Measurements from ENCODE around the gene ANGPTL1. TPM values are rescaled to one million over a fixed set of nuclear protein-coding genes. Genes with fewer than 3 reads are reported as not detected.

The ANGPTL1 gene
- total and polyA plus RNA-seq, 10 of the 15 experiments (the other 5 are each of a cell fraction or from before 2014, with no cell fraction given): not detected

- H3K27ac ChIP-seq (ENCODE audit: control insufficient read depth, insufficient read depth): no peak overlapping the region
- FAIRE-seq (no peak), ATAC-seq (no peak), DNase-seq (ENCODE audit: low read depth, low spot score) (no peak)
- ChIA-PET CTCF (interaction anchor here (0.6 to 1.3 kb wide), 2 partner anchors 10 to 15 kb away, joined by 3 to 4 read pairs; no protein-coding TSS in a partner anchor), SMC1A (ENCODE audit: uncharacterized antibody, unreplicated experiment) (no interaction called here), POLR2A (no interaction called here), RAD21 (ENCODE audit: unreplicated experiment) (interaction anchor here (0.5 kb wide), 1 partner anchor 61 kb away, joined by 3 read pairs; no protein-coding TSS in a partner anchor)
- WGBS (ENCODE audit: insufficient coverage, insufficient replicate concordance, low lambda C conversion rate, missing lambda C conversion rate): 71% methylated on average over 2 of the region's 2 CpGs
- no peak overlapping the region for H3K4me2 ChIP-seq (ENCODE audit: control insufficient read depth, insufficient read depth)
- intact Hi-C loops (cut with micrococcal nuclease; ENCODE audit: unreplicated experiment): no loop called here
- H3K27me3 ChIP-seq (replicated peaks in 1 of 2; ENCODE audit: control insufficient read depth in 2 of 2, insufficient read depth in 2 of 2, low read length in 1 of 2): no peaks in the 10 kb centered on the region
- H3K4me3 ChIP-seq: no peak overlapping the region
- BruUV-seq (replicated peaks): no TSS peak
- no peak overlapping the region for H3K9ac ChIP-seq (ENCODE audit: control insufficient read depth, insufficient read depth, low read length)
- no peak overlapping the region for H2AFZ ChIP-seq (ENCODE audit: control insufficient read depth, low read depth, low read length)
- no peaks in the 10 kb centered on the region for H3K9me3 ChIP-seq (replicated peaks; ENCODE audit: control insufficient read depth, insufficient read depth, low read length)
- no peaks in the 10 kb centered on the region for H3K4me1 ChIP-seq (ENCODE audit: control insufficient read depth, insufficient read depth, low read length)
- H4K20me1 ChIP-seq (ENCODE audit: control insufficient read depth, insufficient read depth): no peaks in the 10 kb centered on the region
- H3K79me2 ChIP-seq (ENCODE audit: control insufficient read depth, insufficient read depth, low read length): no peaks in the 10 kb centered on the region
- H3K36me3 ChIP-seq (ENCODE audit: control insufficient read depth in 2 of 2, insufficient read depth in 2 of 2, low read length in 1 of 2): no peaks in the 10 kb centered on the region
- in situ Hi-C loops (cut with MboI): no loop called here
- TF ChIP-seq SUPT20H (IDR thresholded peaks at IDR 0.05; ENCODE audit: borderline replicate concordance, control insufficient read depth, low read depth, low read length) (no peak), FOXK2 (IDR thresholded peaks at IDR 0.05) (no peak), E4F1 (IDR thresholded peaks at IDR 0.05; ENCODE audit: borderline replicate concordance, partially characterized antibody) (no peak), NR2C2 (IDR thresholded peaks at IDR 0.05; ENCODE audit: borderline replicate concordance, control insufficient read depth, insufficient read length, low read depth) (no peak), MEF2A (IDR thresholded peaks at IDR 0.05; ENCODE audit: insufficient read depth, low read depth, low read length) (no peak), MAX (IDR thresholded peaks at IDR 0.05; ENCODE audit: low read depth, low read length) (no peak), ZBTB11 (CRISPR knock-in tag; IDR thresholded peaks at IDR 0.05) (no peak), ZNF687 (IDR thresholded peaks at IDR 0.05) (no peak), EZH2 (IDR thresholded peaks at IDR 0.05; ENCODE audit: borderline replicate concordance, control insufficient read depth, low read depth, low read length) (no peak), ATF2 (IDR thresholded peaks at IDR 0.05; ENCODE audit: low read length) (no peak), NBN (IDR thresholded peaks at IDR 0.05) (no peak), CHD4 (IDR thresholded peaks at IDR 0.05) (no peak), PAX8 (IDR thresholded peaks at IDR 0.05) (no peak)
These were observed 52.5 kb downstream of the ANGPTL1 start for GRCh38 chr1:178818416-178818815.

Data from GM12878 (cell line).